ENCODE measurements around the gene MAP1LC3B.

The MAP1LC3B gene

GRCh38 chr16:87411375-87412271 is 19.5 kb downstream of the MAP1LC3B start:
- DNase-seq, result no peak

GRCh38 chr16:87412371-87412995 is 20.3 kb downstream of the MAP1LC3B start:
- DNase-seq, result no peak

- no peak for DNase-seq
Measured at GRCh38 chr16:87412996-87413421, 20.9 kb downstream of the MAP1LC3B start.

DNA sequence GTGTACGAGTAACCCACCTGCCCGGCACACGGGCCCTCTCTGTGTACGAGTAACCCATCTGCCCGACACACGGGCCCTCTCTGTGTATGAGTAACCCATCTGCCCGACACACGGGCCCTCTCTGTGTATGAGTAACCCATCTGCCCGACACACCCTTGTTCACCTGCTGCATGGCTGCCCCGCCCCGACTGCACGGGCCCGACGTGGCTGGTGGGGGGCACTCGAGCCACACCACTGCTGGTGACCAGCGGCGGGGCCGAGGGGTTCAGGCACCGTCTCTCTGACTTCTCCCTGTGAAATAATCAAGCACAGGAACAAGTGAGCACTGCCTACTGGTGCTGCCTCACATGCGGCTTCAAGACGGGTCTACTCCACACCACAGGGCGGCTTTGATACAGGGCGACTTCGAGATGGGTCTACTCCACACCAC is 22.1 kb downstream of the MAP1LC3B start:
- no peak for DNase-seq

GRCh38 chr16:87415441-87415840 is 23.3 kb downstream of the MAP1LC3B start:
- no peak for DNase-seq

DNA sequence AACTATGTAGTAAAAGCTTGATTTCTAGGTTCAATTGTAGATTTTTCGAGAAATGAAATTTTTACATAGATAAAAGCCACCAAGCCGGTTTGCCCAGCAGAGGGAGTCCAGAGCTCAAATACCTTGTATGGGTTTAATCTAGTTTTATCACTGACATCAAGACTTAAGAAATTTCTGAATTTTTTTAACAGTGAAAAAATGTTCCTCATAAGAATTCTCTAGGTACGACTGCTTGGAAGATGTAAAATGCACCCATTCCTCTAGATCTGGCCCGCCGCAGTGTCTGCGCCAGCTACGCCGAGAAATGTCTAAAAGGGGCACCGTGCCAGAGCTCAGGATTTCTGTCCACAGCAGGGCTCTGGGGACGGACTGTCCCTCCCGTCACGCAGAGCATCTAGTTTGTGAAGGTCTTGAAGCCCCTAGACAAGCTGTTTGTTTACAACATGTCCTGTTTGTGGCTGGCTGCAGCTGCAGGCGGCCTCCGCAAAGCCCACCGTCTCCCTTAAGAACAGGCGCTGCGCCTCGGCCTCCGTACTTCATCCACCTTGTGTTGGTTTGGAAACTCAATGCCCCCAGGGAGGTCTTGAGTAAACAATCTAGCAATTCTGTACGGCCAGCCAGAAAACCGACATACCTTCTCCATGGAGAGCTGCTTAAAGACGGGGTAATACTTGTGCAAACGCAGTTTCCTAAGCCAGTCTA is 24.8 kb downstream of the MAP1LC3B start:
- no peak for DNase-seq

GRCh38 chr16:87417528-87417910 is 25.4 kb downstream of the MAP1LC3B start:
- DNase-seq, result no peak

GRCh38 chr16:87418216-87418615 is 26.1 kb downstream of the MAP1LC3B start:
- DNase-seq, result no peak

GRCh38 chr16:87418644-87419043 is 26.5 kb downstream of the MAP1LC3B start:
- no peak for DNase-seq

DNA sequence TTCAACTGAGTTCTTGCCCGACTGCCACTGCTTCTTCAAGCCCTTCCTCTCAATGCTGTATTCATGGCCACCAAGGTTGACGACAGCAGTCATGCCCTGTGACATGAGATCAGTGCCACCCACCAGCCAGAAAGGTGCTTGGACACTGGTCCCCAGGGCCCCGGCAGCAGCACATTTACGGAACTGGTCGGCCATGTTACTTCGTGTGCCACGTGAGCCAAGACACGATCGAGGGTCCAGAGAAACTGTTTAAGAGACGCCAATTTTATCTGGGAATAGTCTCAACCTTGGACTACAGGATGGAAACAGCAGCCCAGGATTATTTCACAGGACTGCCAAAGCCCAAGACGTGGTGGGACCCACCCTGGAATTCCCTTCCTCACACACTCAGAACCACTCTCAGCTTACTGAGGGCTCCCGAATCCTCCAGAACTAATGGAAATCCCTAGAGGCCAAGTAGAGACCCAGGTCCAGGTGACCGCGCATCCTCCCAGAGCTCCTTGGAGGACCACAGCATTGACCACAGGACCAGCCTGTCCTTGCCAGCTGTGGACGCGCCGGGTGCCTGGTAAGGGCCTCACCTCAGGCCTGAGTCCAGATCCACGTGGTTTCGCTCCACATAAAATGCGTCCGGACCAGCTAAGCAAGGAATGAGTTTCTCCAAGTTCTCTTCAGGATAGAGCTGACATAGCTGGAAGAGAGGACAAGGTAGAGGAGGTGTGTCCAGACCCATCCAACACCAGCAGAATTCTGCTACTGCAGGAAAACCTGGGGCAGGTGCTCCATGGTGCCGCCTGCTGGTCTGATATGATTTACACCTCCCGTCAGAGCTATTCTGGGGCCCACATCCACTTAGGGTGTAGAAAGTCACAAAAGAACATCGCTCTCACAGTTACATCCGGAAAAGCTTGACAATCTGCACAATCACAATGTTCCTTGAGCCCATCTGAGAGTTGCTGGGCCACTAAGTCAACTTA is 28.2 kb downstream of the MAP1LC3B start:
- DNase-seq, result no peak

GRCh38 chr16:87421003-87421912 is 29.1 kb downstream of the MAP1LC3B start:
- DNase-seq, result no peak

DNA sequence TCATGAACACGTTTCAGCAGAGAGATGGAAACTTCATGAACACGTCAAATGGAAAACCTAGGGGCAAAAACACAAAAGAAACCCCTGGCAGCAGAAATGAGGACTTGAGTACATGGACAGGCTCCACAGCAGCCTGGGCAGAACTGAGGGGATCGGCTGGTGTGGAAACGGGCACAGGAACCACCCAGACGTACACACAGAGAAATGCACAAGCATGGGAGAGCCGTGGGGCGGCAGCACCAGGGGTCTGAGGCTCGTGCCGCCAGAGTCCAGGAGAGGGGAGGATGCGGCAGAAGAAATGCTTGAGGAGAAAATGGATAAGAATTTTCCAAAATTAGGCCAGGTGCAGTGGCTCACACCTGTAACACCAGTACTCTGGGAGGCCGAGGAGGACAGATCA is 30.0 kb downstream of the MAP1LC3B start:
- DNase-seq, result no peak

DNA sequence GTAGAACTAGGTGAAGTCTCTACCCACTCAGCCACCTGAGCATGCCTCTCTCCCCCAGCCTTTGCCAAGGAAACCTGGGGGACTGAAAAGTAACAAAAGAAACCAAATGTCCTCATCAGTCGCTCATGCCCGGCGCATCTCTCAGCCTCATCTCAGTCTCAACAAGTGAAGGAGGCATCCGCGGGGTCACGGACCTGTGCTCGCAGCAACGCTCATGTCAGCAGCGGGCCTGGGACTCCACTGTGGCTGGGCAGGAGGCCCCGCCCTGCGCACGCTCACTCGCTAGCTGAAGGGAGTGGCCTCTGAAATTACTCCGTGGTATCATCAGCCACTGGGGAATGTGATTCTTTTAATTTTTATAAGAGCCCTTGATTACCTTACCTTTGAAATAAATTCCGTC is 31.3 kb downstream of the MAP1LC3B start:
- DNase-seq, result no peak

DNA sequence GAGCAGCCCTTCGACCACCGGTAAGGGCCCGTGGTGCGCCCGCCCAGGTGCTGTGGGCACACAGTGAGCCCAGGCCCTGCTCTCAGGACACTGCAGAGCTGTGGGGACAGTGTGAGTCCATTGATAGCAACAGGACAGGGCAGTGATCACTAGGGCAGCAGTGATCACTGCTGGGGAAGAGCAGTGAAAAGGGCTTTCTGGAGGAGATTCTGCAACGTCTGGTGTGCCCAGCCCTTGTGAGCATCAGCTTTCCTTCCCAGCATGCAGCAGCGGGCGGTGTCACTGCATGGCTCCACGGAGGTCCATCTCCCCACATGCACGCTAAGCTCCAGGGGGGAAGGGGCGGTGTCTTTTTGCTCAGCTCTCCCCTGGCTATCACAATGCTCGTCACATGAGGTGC is 32.1 kb downstream of the MAP1LC3B start:
- DNase-seq, result no peak

GRCh38 chr16:87425941-87426340 is 33.8 kb downstream of the MAP1LC3B start:
- no peak for DNase-seq

DNA sequence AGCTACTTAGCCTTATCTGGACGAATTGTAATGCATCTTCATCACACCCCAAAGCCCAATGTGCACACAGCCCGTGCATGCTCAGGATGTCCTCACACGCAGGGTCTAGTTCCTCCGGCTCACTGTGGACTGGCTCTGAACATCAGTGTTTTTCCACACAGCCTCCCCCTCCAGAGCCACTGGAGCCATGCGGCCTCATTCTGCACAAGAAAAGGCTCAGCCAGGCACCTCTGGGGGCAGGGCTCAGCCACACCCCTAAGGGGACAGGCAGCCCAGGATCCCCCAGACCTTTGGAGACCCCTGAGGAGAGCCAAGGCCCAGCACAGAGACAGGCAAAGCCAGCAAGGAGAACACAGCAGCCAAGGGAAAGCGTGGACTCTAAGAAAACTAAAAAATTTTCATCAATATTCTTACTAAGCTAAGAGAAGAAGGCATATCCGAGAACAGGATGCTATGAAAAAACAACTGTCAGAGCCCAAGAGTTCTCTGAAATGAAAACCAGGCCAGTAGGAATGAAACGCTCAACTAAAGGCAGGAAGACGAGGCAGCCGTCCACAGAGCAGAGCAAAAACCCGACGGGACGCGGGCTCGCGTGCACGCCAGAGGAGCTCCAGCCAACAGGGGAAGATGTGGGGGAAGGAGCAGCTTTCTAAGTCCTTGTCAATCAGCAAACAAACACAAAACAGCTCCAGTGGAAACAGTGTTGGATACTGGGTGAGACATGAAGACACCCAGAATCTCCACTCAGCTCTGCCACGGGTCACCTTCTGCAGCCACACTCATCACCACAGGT is 34.5 kb downstream of the MAP1LC3B start:
- no peak for DNase-seq

GRCh38 chr16:87431926-87432325 is 39.8 kb downstream of the MAP1LC3B start:
- no peak for DNase-seq

GRCh38 chr16:87432330-87432915 is 40.3 kb downstream of the MAP1LC3B start:
- DNase-seq, result no peak

DNA sequence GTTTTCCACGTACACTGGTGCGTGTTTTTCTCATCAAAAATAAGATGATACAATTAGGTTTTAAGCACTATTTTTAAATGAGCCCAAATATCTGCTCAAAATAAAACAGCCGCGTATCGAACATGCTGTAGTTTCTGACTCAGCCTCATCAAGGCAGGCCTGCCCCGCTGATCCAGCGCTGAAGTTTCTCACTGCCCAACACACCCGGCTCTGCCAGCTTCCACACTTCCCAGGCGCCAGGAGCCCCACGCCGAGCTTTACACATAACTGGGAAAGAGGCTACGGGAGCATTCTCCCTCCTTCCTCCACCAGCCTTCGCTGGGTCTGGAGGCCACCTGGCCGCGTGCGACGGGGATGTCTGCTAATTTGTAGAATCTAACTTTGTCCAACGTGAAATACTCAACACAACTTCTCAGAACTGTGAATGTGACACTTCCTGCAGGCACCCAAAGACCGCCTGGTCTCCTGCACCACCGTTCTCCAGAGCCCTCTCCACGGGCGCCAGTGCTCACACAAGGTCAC is 42.1 kb downstream of the MAP1LC3B start:
- DNase-seq, result no peak
